H1 (cell line): ENCODE results near the gene SLC13A3. TPM values are rescaled to one million over a fixed set of nuclear protein-coding genes. Genes with fewer than 3 reads are reported as not detected.

ENCODE experiments used
- BACH1 ChIP-seq: IDR thresholded peaks from 2 replicates; pipeline ENCODE4 v1.6.1; 2012; ENCODE audit warnings: low read length, improper control_type of control experiment
- CHD7 ChIP-seq: fragments of 300-600 bp; sonication (generic); IDR thresholded peaks from 2 replicates; pipeline ENCODE4 v1.7.1; 2012; ENCODE audit warnings: low read length, moderate library complexity, mild to moderate bottlenecking, inconsistent platforms; ENCODE audit not compliant: insufficient replicate concordance
- E2F6 ChIP-seq: IDR thresholded peaks from 2 replicates; pipeline ENCODE4 v1.6.1; 2012; ENCODE audit warnings: inconsistent platforms
- EP300 ChIP-seq, 2 experiments: IDR thresholded peaks; 1 replicate in 1 of 2; 2 replicates in 1 of 2; pipeline ENCODE4 v1.6.1; 2011 to 2012; ENCODE audit warnings: low read depth in 2 of 2, low read length in 2 of 2, mild to moderate bottlenecking in 2 of 2, borderline replicate concordance in 1 of 2, inconsistent platforms in 1 of 2, moderate library complexity in 1 of 2
- RAD21 ChIP-seq, 2 experiments: IDR thresholded peaks in 1 of 2; conservative IDR thresholded peaks in 1 of 2; 2 replicates each; pipeline ENCODE4 v1.6.1; 2011; ENCODE audit warnings: low read depth in 2 of 2, low read length in 2 of 2, improper control_type of control experiment in 1 of 2, inconsistent platforms in 1 of 2, mild to moderate bottlenecking in 1 of 2, moderate library complexity in 1 of 2
- YY1 ChIP-seq: IDR thresholded peaks from 2 replicates; pipeline ENCODE4 v1.6.1; 2011; ENCODE audit warnings: low read depth, mild to moderate bottlenecking, low read length
- polyA plus RNA-seq, 7 experiments: library from polyadenylated mRNA; depleted of rRNA in 3 of 7; stranded (reverse) in 5 of 7; unstranded in 2 of 7; fragments of >200 nt in 5 of 7; fragments of 200-250 nt in 2 of 7; gene quantifications; 1 replicate in 5 of 7; 2 replicates in 1 of 7; 4 replicates in 1 of 7; pipeline versions ENCODE4 v1.2.1 to v1.2.3, GENCODE V29; 2011 to 2013; ENCODE audit warnings: missing spikeins in 2 of 7, mixed read lengths in 2 of 7
- total RNA-seq: library from RNA; stranded (reverse); fragmentation: NEBNext Ultra II Directional; extraction: Animal tissue kit (Norgen Biotek cat#: 25700); gene quantifications from 2 replicates; pipeline ENCODE4 v1.2.1, GENCODE V29; 2021

The SLC13A3 gene
- total and polyA plus RNA-seq, 2 of the 8 experiments (the other 6 are each of a cell fraction or from before 2014, with no cell fraction given), result 9.4 to 12.6 TPM

GRCh38 chr20:46646659-46647380 is 4.4 kb downstream of the SLC13A3 start (continued):
- TF ChIP-seq CHD7, result no peak
- TF ChIP-seq BACH1, result no peak
- no peak for TF ChIP-seq E2F6
- TF ChIP-seq EP300 (IDR thresholded peaks at IDR 0.05; ENCODE audit: borderline replicate concordance in 1 of 2, low read depth in 2 of 2, low read length in 2 of 2), result no peak
- no peak for TF ChIP-seq RAD21 (IDR thresholded peaks at IDR 0.05 in 1 of 2, conservative IDR thresholded peaks at IDR 0.05 in 1 of 2; ENCODE audit: low read depth in 2 of 2, low read length in 2 of 2)
- no peak for TF ChIP-seq YY1
